ENCODE results near the gene MRGPRF.

Gene MRGPRF, protein sequence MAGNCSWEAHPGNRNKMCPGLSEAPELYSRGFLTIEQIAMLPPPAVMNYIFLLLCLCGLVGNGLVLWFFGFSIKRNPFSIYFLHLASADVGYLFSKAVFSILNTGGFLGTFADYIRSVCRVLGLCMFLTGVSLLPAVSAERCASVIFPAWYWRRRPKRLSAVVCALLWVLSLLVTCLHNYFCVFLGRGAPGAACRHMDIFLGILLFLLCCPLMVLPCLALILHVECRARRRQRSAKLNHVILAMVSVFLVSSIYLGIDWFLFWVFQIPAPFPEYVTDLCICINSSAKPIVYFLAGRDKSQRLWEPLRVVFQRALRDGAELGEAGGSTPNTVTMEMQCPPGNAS

DNA sequence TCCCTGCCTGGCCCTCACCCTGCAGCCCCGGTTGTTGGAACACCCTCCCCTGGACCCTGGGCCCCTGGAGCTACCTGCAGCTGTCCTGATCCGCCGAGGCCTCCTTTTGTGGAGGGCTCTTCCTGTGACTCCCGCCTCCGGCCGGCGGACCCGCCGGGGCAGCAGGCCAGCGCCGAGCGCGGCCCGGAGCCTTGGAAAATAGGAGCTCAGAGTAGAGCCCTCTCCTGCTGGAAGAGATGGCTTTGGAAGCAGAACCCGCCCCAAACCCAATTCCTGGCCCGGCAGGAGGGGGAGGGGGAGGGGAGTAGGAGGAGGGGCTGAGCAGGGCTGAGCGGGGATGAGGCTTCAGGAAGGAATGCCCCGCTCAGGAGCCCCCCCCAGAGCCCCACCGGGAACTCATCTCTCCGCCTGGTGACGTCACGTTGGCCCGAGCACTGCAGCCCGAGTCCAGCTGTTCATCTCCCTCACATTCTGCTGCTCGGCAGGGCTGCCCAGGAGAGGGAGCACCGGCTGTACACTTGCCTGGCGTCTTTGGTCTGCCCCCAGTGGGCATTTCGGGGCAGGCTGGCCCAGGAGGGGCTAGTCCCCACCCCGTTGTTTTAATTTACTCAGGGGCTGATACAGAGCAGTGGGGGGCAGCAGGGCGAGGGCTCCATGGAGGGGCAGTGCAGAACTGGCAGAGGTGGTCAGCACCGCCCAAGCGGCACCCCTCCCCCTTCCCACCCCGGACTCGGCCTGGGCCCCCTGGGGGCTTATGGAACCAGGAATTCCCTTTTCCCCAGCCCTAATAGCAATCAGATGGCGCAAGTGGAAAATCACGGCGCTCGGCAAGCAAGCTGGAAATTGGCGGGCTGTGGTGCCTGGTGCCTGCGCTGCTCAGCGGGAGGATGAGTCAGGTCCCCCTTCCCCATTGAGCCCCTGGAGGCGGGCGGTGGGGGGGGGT, at the start of gene MRGPRF:
Gene MRGPRF, minus strand, starts transcription at position 238 of the 943 bp plus-strand sequence. CDS start 3,345 bp downstream, outside the sequence.
- no peak for DNase-seq

DNA sequence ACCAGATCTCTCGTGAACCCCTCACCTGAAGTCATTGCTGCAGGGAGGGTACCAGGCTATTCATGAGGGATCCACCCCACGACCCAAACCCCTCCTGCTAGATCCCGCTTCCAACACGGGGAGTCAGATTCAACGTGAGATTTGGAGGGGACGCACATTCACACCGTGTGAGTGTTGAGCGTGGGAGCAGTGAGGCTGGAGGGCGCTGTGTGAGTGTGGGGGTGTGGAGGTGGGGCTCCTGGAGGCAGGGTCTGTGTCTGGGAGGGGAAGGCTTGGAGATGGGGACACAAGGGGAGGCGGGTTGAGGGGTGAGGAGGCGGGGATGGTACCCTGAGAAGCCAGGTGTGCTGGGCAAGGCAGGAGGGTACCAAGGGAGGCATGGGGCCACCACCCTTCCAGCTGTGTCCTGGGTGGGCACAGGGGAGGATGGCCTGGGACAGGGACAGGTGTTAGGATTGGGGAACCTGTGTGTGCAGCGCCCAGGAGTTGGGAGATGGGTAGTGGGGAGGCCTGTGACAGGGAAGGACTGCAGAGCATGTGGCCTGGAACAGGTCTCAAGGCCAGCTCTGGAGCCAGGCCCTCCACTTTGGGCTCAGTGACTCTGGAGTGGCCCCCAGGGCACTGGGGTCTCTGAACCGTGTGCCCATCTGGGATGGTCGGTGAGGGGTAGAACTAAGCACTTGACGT, 49.3 kb upstream of the MRGPRF start:
- no peak for DNase-seq

DNA sequence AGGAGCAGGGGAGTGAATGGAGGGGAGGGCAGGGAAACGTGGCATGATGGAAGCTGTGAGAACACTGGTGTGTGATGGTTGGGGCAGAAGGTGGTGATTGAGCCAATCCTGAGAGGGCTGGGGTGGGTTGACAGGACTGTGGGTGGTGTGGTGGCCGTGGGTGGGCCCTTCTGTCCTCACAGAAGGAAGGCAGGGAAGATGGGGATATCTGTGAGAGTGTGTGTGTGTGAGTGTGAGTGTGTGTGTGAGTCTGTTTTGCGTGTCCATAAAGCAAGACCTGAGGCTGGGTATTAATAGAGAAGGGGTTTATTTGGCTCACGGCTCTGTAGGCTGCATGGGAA, 48.6 kb upstream of the MRGPRF start:
- no peak for DNase-seq

DNA sequence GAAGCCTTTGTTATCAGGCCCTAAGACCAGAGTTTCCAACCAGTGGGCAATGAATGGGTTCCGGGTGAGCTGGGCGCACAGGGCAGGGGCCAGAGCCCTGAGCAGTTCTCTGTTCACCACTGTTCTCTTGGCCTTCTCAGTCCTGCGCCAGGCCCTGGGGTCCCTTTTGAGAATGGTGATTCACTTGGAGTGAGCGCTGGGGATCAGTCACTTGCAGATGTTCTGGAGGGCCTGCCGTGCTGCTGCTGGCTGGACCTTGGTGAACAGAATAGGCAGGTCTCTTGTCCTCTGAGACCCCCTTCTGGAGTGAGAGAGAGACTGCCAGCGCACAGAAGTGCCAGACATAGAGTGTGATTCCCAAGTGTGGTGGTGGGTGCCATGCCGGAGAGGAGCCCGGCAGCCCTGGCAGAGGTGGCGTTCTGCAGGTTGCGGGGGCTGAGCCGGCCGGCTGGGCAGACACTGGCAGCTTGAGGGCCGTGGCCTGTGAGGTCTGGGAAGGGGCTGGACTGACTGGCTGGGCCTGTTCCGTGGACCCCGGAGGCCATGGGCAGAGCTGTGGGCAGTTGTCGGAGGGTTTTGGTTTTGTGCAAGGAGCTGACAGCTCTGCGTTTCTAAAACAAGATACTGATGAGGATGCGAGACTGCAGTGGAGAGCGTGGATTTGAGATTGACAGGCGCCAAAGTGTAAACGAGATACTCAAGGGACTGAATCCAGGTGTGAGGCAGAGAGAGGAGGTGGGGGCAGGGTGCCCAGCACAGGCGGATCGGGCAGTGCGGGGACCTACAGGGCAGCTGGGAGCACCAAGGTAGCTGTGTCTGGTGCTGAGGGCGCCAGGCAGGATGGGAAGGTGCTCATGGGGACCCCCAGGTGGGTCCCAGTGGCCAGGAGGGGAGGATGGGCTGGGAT, 48.0 kb upstream of the MRGPRF start:
- no peak for DNase-seq

DNA sequence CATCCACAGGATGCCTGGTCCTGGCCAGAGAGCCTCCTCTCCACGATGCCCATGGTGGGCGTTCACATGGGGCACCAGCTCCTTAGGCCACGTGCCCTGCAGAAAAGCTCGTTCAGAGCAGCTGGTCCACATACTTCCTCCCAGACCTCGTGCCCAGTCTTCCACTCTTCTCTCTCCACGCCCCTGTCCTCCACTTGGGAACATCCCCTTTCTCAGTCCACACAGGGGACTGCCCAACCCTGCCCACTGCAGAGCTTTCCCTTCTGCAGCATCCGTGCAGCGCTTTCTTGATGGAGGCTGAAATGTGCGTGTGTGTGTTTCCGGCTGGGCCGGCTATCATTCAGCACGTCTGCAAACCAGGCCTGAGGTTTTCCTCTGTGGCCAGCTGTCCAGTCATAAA, 46.9 kb upstream of the MRGPRF start:
- no peak for DNase-seq

DNA sequence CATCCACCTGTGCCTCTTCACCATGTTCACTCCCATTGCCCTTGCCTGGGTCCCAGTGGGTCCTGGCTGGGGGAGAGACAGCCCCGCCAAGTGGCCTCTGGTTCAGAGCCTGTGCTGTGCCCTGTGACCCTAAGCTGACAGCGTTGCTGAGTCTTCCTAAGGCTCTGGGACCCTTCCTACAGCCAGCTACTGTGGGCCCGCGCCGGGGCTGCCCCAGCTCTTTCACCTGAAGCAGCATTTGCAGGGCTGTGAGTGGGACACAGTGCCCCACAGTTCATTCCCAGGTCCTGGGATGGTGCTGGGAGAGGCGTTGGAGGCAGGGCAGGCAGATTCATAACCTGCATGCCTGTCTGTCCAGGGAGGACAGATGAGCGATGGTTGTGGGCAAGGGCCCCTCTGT, 46.4 kb upstream of the MRGPRF start:
- DNase-seq, result no peak

DNA sequence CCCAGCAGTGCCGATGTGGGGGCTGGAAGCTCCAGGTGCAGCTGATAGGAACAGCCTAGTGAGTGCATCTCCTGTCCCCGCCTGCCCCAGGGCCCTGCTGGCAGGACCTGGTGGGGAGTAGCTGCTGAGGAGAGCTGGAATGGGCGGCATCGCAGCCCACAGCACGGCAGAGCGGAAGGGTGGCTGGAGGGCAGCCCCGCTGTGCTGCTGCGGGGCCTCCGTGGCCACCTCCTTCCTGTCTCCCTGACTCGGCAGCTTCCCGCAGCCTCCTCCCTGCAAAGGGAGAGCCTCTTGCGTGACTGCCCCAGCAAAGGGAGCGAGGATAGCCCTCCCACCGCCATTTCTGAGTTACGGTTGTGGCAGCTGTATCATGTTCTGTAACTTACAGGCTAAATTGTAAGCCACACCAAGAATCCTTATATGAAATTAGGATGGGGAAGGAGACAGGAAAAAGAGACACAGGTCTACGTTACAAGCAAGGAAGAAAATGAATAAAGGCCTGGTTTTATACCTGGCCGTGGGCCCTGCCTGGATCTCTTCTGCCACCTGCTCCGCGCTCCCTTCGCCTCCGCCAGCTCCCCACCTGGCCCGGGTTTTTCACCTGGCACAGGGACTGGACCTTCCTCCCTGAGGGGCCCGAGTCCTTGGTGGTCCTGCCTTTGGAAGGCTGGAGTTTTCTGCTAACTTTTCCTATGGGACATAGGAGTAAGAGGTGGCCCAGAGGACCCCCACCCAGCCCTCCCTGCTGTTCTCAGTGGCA, 45.6 kb upstream of the MRGPRF start:
- no peak for DNase-seq

DNA sequence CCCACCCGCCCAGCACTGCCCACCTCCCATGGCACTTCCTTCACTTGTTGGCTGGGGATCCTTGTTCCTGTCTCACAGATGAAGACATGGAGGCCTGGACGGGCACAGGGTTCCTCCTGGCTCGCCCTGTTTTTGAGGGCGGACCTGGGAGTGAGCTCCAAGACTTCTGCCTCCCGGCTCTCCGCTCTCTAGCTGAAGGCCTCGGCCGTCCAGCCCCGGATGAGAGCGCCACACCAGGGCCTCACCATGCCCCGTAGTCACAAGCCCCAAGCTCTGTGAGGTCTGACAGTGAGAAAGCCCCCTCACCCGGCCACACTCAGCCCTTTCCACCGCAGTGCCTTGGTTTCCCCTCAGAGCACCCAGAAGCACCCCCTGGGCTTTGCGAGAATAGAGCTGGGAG, 44.8 kb upstream of the MRGPRF start:
- DNase-seq, result no peak

DNA sequence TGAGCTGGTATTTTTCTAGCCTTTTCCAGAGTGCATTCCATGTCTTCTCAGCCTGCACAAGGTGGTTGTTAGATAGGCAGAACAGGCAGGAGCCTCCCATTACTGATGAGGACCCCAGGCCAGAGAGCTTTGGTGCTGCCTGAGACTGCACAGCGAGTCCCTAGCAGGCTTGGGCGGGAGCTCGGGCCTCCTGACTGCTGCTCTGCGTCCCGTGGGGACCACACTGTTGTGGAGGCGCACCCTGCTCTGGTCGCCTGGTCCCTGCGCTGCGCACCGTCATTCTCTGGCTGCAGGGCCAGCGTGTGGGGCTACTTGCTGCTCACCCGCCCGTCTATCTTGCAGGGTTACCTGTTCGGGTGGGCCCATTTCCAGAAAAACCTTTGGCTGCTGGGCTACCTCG, 44.2 kb upstream of the MRGPRF start:
- no peak for DNase-seq

DNA sequence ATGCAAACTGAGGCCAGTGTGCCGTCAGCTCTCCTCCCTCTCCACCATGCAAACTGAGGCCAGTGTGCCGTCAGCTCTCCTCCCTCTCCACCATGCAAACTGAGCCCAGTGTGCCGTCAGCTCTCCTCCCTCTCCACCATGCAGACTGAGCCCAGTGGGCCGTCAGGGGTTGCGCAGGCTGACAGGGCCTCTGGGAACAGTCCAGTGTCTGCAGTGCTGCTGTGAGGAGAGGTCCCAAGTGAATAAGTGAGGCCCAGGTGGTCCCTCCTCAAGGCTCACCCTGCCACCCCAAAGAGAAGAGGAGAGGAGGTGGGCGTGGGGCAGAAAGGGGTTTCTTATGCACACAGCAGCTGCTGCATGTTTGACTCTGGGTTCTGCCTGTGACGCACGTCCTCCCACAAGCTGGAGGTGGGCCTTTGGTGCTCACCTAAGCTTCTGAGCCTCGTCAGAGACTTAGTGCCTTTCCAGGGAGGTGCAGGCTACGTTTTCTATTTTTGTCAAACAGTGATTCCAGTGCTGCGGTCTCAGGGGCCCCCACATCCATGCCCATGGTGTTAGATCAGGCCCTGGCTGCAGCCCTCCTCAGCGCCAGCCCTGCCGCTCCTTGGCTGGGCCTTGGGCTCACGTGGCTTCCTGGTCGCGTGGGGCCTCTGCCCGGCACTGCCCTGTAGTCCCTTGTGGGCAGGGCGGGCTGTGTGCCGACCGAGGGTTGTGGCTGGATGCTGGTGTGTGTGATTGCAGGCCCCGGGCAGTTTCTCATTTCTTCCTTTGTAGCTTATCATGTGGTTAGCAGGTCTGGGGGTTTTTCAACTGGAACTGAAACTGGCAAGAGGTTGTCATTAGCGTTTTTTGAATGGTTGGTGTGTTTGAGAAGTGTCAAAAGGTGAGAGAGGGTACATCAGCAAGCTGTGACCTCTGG, 42.8 kb upstream of the MRGPRF start:
- DNase-seq, result no peak

DNA sequence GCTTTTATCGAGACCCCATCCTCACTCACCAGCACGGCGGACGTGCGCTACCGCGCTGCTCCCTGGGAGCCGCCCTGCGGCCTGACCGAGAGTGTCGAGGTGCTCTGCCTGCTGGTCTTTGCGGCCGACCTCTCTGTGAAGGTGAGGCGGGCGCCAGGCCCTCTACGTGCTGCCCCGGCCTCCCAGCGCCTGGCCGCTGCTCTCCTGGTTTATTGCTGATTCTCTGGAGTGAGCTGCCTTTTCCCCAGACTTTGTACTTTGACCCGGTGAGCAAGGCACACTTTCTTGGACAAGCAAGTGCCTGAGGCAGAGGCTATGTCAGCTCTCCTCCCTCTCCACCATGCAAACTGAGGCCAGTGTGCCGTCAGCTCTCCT, 42.2 kb upstream of the MRGPRF start:
- no peak for DNase-seq

DNA sequence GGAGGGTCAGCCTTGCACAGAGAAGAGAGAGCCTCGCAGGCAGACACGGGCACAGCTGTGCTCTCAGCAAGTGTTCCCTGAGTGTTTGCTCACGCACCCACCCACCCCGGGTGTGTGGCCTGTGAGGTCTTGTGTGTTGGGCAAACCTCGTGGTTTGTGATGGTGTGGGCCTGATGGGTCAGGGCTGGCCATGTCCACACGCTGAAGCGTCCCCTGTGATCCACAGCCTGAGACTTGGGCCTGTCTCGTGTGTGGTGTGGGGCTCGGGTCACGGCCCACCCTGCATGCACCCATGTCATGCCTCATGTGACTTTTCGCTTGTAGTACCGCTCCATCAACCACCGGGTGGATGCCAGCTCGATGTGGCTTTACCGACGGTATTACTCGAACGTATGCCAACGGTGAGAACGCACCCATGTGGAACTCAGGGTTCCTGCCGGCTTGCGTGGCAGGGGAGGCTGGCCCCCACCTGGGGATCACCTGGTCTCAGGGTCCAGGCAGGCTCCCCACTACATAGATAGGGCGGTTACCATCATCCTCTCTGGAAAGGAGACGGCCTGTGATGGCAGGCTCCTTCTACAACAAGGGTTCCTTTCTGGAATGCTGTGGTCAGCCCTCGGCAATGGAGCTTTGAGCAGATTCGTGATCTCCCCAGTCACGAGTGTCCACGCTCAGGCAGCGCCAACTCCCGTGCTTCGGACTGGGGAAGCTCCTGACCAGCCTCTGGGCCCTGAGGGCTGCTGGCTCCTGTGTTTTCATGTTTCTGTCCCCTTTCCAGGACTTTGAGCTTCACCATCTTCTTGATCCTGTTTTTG, 41.6 kb upstream of the MRGPRF start:
- DNase-seq, result no peak

DNA sequence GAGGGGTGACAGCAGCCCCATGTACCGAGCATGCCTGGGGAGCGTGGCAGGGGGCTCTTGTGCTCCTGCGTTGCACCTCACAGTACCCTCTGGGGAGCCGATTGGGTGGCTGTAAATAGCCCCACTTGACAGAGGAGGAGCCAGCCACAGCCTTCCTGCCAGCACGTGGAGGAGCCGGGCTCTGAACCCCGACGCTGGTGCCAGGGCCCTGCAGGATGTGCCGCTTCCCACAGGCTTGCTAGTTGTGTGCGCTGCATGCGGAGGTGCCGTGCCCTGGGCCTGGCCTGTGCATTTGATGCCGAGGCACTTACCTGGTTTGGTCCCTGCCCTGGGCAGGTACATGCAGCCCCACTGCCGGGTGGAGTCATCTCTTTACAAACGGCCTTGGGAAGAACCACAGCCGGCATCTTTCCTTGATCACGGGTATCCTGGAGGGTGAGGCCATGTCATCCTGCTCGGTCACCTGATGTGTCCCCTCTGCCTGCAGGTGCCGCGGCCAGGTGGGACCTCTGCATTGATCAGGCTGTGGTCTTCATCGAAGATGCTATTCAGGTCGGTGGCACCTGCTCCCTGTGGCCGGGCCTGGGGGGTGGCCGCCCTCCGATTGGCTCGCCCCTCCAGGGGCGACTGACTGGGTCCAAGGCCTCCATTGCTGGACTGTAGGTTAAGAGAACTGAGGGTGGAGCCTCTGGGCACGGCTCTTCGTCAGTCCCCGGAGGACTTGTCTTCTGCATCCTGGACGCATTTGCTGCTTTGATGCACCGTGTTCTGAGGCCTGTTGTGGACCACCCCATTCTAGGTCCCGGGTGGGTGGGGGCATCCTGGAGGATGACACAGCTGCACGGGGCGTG, 40.7 kb upstream of the MRGPRF start:
- DNase-seq, result no peak

DNA sequence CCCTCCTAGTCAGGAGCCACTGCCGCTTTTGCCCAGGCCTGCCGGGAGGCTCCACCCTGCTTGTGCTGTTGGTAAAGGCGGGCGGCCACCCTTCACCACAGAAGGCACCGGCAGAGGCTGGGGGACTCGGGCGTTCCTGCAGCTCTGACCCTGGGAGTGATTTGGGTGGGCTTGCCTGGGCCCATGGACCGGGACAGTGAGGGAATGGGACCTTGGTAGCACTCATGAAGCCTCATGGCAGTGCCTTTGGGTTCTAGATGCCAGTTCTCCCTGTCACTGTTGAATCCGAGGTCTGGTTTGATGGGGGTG, 40.1 kb upstream of the MRGPRF start:
- DNase-seq, result no peak

DNA sequence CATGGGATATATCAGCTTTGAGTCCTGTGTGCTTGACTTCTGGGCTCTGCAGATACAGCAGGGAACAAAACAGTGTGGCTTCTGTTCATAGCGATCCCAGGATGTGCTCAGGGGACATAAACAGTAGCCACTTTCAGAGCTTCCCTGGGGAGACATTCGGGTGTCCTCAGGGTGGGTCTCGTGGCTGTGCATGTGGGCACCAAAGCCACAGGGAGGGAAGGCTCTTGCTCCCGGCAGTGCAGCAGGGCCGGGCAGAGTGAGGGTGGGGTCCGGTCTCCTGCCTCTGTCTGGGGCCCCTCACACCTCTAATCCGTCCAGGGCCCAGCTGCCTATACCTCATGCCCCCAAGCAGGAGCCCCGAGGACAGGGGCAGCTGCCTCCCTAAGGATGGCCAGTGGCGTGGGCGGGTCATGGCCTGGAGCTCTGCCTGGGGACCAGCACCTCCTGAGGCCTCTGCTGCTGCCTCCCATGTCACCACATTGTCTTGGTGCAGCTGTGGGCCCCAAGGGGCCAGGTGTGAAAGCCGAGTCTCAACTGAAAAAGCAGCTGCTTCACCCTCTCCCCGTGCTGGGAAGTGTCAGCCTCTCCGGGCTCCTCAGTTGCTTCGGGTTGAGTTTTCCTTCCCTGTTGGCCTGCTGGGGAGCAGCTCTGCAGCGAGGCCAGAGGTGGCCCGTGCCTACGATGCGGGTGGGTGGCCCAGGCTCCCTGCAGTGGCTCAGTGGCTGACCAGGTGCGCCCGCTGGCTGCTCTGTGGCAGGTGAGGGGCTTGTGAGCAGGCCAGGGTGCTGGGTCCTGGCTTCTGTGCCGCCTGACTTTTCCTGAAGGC, 39.5 kb upstream of the MRGPRF start:
- no peak for DNase-seq

DNA sequence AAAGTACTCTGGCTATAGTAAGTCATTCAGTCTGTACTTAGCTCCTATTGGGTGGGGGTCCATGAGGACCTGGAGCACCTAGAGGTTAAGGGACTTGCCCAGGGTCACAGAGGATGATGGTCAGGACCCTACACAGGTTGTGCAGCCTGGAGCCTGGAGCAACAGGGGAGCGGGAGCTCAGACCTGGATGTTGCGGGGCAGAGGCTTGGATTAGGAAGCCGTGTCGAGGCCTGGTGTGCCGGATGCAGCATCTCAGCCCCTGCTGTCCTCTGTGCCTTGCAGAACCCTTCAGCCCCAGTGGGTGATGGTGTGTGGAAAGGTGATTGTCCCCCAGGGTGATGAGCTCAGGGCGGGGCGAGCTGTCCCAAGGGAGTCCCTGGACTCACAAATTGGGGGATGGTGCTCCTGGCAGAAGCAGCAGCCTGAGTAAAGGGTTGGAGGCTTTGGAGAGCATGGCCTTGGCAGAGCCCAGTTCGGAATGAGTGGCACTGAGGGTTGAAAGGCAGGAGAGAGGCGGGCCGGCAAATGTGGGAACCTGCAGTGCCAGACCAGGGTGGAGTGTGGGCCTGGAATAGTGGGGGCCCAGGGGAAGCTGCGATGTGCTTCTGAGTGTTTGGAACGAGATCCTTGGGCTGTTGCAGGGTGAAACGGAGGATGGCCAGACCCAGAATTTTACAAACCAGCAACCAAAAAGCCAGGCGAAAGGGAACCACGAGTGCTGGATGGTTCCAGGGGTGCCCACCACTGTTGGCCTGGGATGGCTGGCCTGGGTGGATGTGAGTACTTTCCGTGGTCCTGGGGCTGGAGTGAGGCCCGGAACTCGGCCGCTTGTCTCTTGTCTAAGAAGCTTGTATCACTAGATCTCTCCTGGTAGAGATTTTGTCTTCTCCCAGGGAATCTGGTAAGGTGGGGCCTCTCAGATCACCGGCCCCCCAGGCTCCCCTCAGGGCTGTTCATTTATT, 38.6 kb upstream of the MRGPRF start:
- DNase-seq, result no peak
